Occipital lobe (tissue), 2 donors: ENCODE results near the gene COL12A1. TPM values are rescaled to one million over a fixed set of nuclear protein-coding genes. Genes with fewer than 3 reads are reported as not detected.

Source experiments
- DNase-seq: peaks from one replicate; lab custom pipeline; 2025; lab: John Stamatoyannopoulos, UW
- total RNA-seq: library from RNA; depleted of rRNA; stranded (reverse); fragments of >200 nt; gene quantifications from one replicate; pipeline ENCODE4 v1.2.3, GENCODE V29; 2014

The COL12A1 gene
- 36.2 TPM for total RNA-seq

GRCh38 chr6:75205776-75206575 is at the start of gene COL12A1:
Gene COL12A1 (minus strand): TSS chr6:75206053. CDS start chr6:75202792, 3,261 bp downstream.
- DNase-seq, result peak; percentile 16

DNA sequence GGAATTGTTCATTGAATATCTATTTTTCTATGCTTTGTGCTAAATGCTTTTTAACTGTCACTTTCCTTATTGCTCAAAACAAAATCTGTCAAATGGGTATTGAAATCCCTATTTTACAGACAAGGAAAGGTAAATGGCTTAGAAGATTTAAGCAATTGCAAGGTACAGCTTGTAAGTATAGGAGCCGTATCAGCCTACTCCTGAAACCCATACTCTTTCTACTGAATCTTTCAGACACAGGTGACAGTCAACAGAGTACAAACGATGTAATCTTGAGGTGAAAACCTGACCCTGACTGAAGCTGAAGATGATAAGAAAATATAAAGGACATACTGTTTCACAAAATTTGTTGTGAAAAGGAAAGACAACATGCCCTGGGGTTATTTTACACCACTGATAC is 44.7 kb upstream of the COL12A1 start:
- DNase-seq, result no peak

GRCh38 chr6:75249837-75250236 is 44.0 kb upstream of the COL12A1 start:
- DNase-seq, result no peak

DNA sequence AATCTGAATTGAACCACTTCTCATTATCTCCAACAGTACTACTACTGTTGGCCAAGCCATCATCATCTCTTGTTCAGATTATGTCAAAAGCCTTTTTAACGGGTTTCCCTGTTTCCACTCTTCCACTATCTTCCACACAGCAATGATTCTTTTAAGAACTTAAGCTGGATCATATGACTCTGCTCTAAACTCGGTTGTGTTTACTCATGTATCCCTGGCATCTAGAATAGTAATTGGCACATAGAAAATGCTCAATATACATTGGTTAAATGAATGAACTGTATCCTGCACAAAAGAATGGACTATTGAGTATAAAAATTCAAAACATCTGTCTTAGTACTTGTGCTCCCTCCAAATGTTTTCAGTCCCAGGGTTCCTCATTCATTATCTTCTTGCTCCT is 40.5 kb upstream of the COL12A1 start:
- DNase-seq, result no peak

DNA sequence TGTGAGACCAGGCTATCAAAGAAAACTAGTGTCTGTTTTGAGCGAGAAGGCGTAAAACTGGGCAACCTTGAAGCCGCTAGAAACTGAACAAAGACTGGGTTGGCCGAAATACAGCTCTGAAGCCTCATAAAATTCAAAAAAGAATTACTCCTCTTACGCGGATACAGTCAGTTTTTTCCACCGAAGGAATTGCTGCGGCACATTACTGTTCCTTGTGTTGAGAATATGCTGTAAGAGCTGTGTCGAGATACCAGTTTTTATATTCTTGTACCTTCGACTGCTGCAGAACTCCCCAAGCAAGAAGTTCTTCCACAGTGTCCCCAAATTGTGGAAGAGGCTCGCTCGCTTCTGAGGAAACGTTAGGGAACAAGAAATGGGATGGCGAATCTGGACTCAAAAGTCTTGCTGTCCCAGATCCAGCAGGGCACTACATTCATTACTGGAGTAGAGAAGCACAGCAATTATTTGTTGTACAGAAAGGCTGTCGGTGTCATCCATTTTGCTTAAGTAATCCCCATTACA is 38.3 kb upstream of the COL12A1 start:
- no peak for DNase-seq

GRCh38 chr6:75243333-75244062 is 37.6 kb upstream of the COL12A1 start, which contains the start of gene COX7A2:
Gene COX7A2 (minus strand): TSS chr6:75243801. CDS start chr6:75243734, 67 bp downstream.
- DNase-seq, result peak; percentile 92

DNA sequence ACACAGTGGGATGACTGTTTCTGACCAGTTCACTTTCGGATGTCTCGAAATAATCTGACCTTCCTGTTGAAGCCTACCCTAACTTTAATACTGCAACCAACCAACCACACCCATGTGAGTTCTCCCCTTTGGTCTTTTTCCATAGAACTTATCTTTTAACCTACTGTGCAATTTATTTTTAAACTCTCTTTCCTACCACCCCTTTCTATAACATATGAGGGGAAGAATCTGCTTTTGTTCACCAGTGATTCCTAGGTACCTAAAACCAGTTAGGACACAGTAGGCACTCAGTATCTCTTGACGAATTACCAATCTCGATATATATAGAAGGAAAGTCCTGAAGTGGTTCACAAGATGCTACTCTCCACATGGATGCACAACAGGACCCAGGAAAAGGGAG is 30.8 kb upstream of the COL12A1 start:
- DNase-seq, result no peak

DNA sequence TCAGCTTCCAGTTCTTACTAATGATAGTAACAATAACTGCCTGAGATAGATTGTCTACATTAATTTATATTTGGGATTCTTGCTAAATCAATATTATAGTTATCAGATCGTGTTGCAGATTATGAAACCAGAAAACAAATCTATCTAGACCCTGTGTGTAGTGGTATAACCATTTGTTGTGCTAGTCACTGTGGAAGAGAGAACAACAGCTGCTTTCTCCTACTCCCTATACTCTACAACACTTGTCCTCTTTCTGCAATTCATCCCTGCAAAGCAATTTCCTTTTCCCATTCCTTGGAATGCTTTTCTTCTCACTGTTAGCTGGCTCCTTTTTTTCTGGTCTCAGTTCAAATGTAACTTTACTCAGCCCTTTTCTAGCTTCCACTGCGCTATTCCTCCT is 29.4 kb upstream of the COL12A1 start:
- DNase-seq, result no peak

DNA sequence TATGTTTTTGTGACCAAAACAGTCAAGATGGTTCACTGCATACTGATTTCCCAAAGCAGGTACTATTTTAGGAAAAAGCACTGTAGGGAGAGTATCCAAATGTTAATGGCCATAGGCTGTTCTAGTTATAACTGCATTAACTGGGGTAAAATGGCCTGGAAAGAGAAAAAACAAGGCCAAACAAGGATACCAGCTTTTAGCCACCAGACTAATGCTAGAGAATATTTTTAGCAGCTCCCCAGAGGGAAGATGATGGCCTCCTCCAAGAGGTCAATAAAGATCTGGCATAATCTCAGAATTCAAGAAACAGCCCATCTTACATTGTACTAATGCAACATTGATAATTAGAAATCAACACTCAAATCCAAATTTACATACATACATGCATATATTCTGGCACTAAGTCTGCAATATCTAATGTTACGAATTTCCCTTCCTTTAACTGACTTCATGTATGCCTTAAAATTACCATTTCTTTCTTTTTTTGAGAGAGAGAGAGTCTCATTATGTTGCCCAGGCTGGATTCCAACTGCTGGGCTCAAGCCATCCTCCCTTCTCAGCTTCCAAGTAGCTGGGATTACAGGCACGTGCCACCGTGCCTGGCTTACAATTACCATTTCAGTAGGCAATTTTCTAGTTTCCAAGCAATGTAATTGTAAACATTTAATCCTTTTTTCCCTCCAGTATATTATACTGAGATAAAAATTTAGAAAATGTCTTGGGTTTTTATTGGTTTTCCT is 28.4 kb upstream of the COL12A1 start:
- no peak for DNase-seq

DNA sequence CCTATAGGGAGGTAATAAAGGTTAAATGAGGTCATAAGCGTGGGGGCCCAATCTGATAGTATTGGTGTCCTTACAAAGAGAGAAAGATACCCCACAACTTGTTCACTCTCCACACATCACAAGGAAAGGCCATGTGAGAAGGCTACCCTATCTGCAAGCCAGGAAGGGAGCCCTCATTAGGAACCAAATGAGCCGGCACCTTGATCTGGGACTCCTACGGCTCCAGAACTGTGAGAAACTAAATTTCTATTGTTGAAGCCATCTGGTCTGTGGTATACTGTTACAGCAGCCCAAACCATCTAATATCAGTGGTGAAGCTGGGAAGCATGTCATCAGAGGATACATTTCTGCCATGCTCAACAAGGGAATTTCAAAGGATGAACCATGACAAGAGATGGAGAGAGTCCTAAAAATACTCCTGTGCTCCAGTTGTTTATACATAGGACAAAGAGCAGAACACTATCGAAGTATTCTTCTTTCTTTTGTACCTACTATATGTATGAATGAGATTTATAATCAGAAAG is 27.3 kb upstream of the COL12A1 start:
- no peak for DNase-seq

GRCh38 chr6:75230484-75231325 is 24.9 kb upstream of the COL12A1 start:
- DNase-seq, result no peak

DNA sequence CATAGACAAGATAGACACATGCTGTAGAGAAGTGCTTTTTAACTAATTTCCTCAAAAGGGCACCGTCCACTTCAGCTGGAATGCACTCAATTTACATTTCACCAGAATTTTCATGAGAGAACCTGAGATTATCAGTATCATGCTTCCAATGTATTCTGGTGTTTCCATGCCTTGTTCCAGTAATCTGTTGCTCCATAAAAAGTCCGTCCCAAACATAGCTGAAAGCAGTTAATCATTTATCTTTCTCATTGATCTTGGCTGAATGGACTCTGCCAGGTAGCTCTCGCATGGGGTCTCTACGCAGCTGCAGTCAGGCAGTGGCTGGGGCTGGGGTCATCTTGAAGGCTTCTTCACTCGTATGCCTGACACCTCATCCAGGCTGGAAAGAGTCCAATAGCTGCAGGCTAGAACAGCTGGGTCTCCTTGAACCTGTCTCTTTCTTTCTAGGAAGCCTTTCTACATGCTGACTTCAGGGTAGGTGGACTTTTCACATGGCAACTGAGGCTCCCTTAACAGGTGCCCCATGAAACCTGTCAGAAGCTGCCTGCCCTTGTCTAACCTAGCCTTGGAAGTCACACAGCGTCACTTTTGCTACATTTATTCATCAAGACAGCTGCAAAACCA is 18.6 kb upstream of the COL12A1 start:
- no peak for DNase-seq

- DNase-seq, result no peak
Observed at GRCh38 chr6:75223428-75223827, 17.6 kb upstream of the COL12A1 start.

DNA sequence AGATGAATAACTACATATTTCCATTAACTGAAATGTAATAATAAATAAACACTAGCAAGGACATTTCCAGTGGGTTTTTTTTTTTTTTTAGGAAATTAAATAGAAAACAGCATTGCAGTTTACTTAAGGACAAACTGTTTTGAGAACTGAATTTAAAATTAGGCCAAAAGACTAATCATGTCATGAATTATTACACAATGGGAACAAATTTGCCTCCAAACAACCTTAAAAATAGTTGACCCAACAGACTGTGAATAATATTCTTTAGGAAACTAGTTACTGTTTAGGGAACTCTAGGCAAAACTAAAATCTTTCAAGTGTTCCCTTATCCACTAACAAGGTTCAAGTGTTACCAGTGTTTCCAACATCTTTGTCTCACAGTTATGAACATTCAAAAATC is 16.4 kb upstream of the COL12A1 start:
- no peak for DNase-seq

DNA sequence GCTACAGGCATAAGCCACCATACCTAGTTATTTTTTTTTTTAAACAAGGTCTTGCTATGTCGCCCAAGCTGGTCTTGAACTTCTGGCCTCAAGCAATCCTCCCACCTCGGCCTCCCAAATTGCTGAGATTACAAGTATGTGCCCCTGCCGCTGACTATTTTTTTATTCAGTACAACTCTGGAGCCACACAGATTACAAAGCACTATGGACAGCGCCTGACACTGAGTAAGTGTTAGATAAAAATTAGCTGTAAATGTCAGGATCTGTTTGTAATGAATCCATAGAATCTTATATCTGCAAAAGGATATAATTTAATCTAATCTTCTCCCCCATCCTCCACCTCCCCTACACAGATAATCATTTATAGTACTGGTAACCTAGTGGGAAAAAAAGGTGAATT is 15.3 kb upstream of the COL12A1 start:
- DNase-seq, result no peak

DNA sequence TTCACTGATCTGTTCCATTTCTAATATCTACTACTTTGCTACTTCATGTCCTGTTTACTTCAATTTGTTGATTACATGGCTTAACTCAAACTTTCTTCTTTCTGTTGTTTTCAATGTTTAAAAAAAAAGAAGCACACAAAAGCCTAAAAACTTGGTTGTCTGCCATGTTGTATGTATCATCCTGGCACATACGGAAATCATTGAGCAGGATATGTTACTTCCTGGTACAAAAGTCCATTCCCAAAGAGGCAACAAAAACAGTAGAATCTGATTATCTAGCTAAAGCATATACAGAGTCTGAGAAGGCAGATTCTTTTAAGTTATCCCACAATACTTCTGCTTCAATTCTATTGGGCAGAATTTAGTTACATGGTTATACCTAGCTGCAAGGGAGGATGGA is 14.5 kb upstream of the COL12A1 start:
- no peak for DNase-seq

DNA sequence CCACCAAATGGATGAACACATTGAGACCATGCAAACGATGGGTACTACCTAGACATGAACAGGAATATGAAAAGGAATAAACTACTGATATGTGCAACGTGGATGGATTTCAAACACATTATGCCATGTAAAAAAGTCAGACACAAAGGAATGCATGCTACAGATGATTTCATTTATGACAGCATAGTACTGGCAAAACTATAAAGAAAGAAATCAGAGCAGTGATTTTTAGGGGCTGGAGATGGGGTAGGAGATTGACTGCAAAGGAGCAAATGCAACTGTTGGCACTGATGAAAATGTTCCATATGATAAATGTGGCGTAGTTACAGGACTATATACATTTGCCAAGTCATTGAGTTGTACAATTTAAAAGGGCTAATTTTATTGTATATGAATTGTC is 13.4 kb upstream of the COL12A1 start:
- DNase-seq, result no peak

GRCh38 chr6:75217193-75217592 is 11.3 kb upstream of the COL12A1 start:
- no peak for DNase-seq

- no peak for DNase-seq
Observed at GRCh38 chr6:75215291-75215690, 9.4 kb upstream of the COL12A1 start.

- DNase-seq, result no peak
Observed at GRCh38 chr6:75213732-75214131, 7.9 kb upstream of the COL12A1 start.
